K562 (cell line): Measurements from ENCODE around the gene MEIS2. TPM values are rescaled to one million over a fixed set of nuclear protein-coding genes. Genes with fewer than 3 reads are reported as not detected.

Experiments used
- ATAC-seq: fragments of 200-7000 bp; cut with Tn5 transposase; 3 replicates; pipeline ENCODE4 v1.9.1; 2020; ENCODE audit warnings: moderate library complexity
- BruUV-seq: library from RNA; stranded (reverse); fragments of 400-500 nt; replicated peaks from 2 replicates; lab custom pipeline; 2021; lab: Mats Ljungman, UMichigan
- CTCF ChIA-PET: fragments of 300-600 bp; formaldehyde crosslinking; extraction: SDS; loops from one replicate; lab custom pipeline; 2021; ENCODE audit warnings: low intra/inter-chr PET ratio; lab: Yijun Ruan, JAX
- POLR2A ChIA-PET: fragments of 300-600, 350-650 bp; sonication (Branson Sonifier 250); formaldehyde crosslinking; extraction: SDS; loops from one replicate; lab custom pipeline; 2021; ENCODE audit warnings: antibody characterized with exemption, inconsistent platforms; lab: Yijun Ruan, JAX
- DNase-seq, 4 experiments: peaks; one replicate each; pipeline versions ENCODE4 v3.0.0 to v3.0.0-alpha.2; 2011 to 2018; ENCODE audit warnings: low spot score in 3 of 4, mixed read lengths in 3 of 4; ENCODE audit errors: extremely low read depth in 1 of 4
- FAIRE-seq: peaks from 2 replicates; lab custom pipeline; 2011; peaks lifted over from hg19 to GRCh38; lab: Jason Lieb, UNC
- H2AFZ ChIP-seq: 2 replicates; pipeline ENCODE4 v1.6.0; 2011; ENCODE audit warnings: low read depth, low read length, control low read depth, inconsistent platforms
- H3K27ac ChIP-seq: fragments of 200-600 bp; 3 replicates; pipeline ENCODE4 v1.8.0; 2011; ENCODE audit warnings: low read depth, mild to moderate bottlenecking, control low read depth, inconsistent platforms, low read length, moderate library complexity, mixed read lengths; ENCODE audit errors: extremely low read depth
- H3K27me3 ChIP-seq, 2 experiments: fragments of 300-600 bp in 1 of 2; 2 replicates in 1 of 2; 3 replicates in 1 of 2; pipeline versions ENCODE4 v1.6.0 to v1.8.0; 2011; ENCODE audit warnings: inconsistent platforms in 2 of 2, low read length in 2 of 2, mild to moderate bottlenecking in 1 of 2, mixed read lengths in 1 of 2, moderate library complexity in 1 of 2; ENCODE audit not compliant: control insufficient read depth in 2 of 2, insufficient read depth in 2 of 2
- H3K36me3 ChIP-seq: fragments of 300-600 bp; 3 replicates; pipeline ENCODE4 v1.8.0; 2011; ENCODE audit warnings: mild to moderate bottlenecking, low read length, inconsistent platforms; ENCODE audit not compliant: control insufficient read depth, insufficient read depth
- H3K4me1 ChIP-seq, 2 experiments: fragments of 200-600 bp in 1 of 2; replicated peaks in 1 of 2; 2 replicates in 1 of 2; 3 replicates in 1 of 2; pipeline versions ENCODE4 v1.5.1 to v1.8.0; 2011; ENCODE audit warnings: inconsistent platforms in 2 of 2, low read length in 2 of 2, mild to moderate bottlenecking in 1 of 2, mixed read lengths in 1 of 2, moderate library complexity in 1 of 2; ENCODE audit not compliant: control insufficient read depth in 2 of 2, insufficient read depth in 2 of 2
- H3K4me2 ChIP-seq: 2 replicates; pipeline ENCODE4 v1.6.1; 2011; ENCODE audit warnings: low read length, control low read depth, inconsistent platforms, mixed read lengths; ENCODE audit not compliant: insufficient read depth
- H3K4me3 ChIP-seq: fragments of 200-600 bp; sonication (generic), shearing (Covaris generic); 2 replicates; pipeline ENCODE4 v1.5.1; 2016; ENCODE audit warnings: control low read depth, inconsistent platforms
- H3K79me2 ChIP-seq: fragments of 200-600 bp; 3 replicates; pipeline ENCODE4 v1.8.0; 2011; ENCODE audit warnings: low read length, inconsistent platforms; ENCODE audit not compliant: control insufficient read depth, insufficient read depth
- H3K9ac ChIP-seq, 2 experiments: 2 replicates each; pipeline versions ENCODE4 v1.6.0 to v1.6.1; 2011; ENCODE audit warnings: low read depth in 2 of 2, low read length in 2 of 2, control low read depth in 1 of 2, inconsistent platforms in 1 of 2, mild to moderate bottlenecking in 1 of 2, mixed read lengths in 1 of 2; ENCODE audit not compliant: insufficient read depth in 1 of 2
- H3K9me1 ChIP-seq: one replicate; pipeline ENCODE4 v1.6.0; 2011; ENCODE audit warnings: inconsistent platforms, mild to moderate bottlenecking, low read length, moderate library complexity; ENCODE audit not compliant: control insufficient read depth, insufficient read depth
- H3K9me3 ChIP-seq: replicated peaks from 2 replicates; pipeline ENCODE4 v1.5.1; 2011; ENCODE audit warnings: low read depth, low read length, inconsistent platforms; ENCODE audit not compliant: control insufficient read depth, insufficient read depth
- H4K20me1 ChIP-seq: replicated peaks from 2 replicates; pipeline ENCODE4 v1.6.1; 2011; ENCODE audit warnings: low read length, inconsistent platforms, mixed read lengths; ENCODE audit not compliant: control insufficient read depth, insufficient read depth
- EGR1 ChIP-seq: fragments of 450-650 bp; conservative IDR thresholded peaks from 2 replicates; pipeline ENCODE4 v1.6.1; 2017; ENCODE audit warnings: mild to moderate bottlenecking
- EP300 ChIP-seq: IDR thresholded peaks from 2 replicates; pipeline ENCODE4 v1.6.1; 2012; ENCODE audit warnings: low read length, improper control_type of control experiment
- EP400 ChIP-seq: fragments of 450-650 bp; IDR thresholded peaks from 2 replicates; pipeline ENCODE4 v1.6.1; 2017; ENCODE audit warnings: antibody characterized with exemption, mild to moderate bottlenecking, moderate library complexity
- KAT8 ChIP-seq: fragments of 450-650 bp; IDR thresholded peaks from 2 replicates; pipeline ENCODE4 v1.6.1; 2016; ENCODE audit warnings: low read depth, mild to moderate bottlenecking
- KLF13 ChIP-seq: fragments of 450-650 bp; IDR thresholded peaks from 2 replicates; pipeline ENCODE4 v1.6.1; 2016; ENCODE audit warnings: missing genetic modification characterization, low read depth, mild to moderate bottlenecking, missing compliant biosample characterization, moderate library complexity, borderline replicate concordance
- L3MBTL2 ChIP-seq: fragments of 450-650 bp; IDR thresholded peaks from 2 replicates; pipeline ENCODE4 v1.6.1; 2016; ENCODE audit warnings: mild to moderate bottlenecking, moderate library complexity
- MTA3 ChIP-seq: fragments of 450-650 bp; formaldehyde crosslinking; IDR thresholded peaks from 2 replicates; pipeline ENCODE4 v1.6.1; 2017; ENCODE audit warnings: mild to moderate bottlenecking, borderline replicate concordance
- NCOR1 ChIP-seq: fragments of 450-650 bp; IDR thresholded peaks from 2 replicates; pipeline ENCODE4 v1.6.1; 2016; ENCODE audit warnings: mild to moderate bottlenecking, moderate library complexity
- NR1H2 ChIP-seq: sonication (generic); formaldehyde crosslinking; IDR thresholded peaks from 2 replicates; pipeline ENCODE4 v1.4.0; 2020; ENCODE audit warnings: mild to moderate bottlenecking, missing genetic modification reagents
- PURB ChIP-seq: sonication (generic); formaldehyde crosslinking; IDR thresholded peaks from 2 replicates; pipeline ENCODE4 v1.9.0; 2021; ENCODE audit warnings: low read depth, mild to moderate bottlenecking, missing genetic modification reagents
- ZNF384 ChIP-seq: IDR thresholded peaks from 2 replicates; pipeline ENCODE4 v1.6.1; 2012; ENCODE audit warnings: low read depth, low read length, improper control_type of control experiment
- ZNF444 ChIP-seq: fragments of 250-450 bp; sonication (Bioruptor Pico); IDR thresholded peaks from 2 replicates; pipeline ENCODE4 v1.4.0; 2020; ENCODE audit warnings: mild to moderate bottlenecking, moderate library complexity
- WGBS: fragments of 100-300 bp; shearing (Covaris generic); methylation state at CpG from one replicate; pipeline ENCODE4 v1.1.6; 2016; ENCODE audit warnings: low coverage, mixed read lengths; ENCODE audit not compliant: insufficient coverage; ENCODE audit errors: missing lambda C conversion rate; 5-methylcytosine and 5-hydroxymethylcytosine counted together
- in situ Hi-C: fragments of 300-500 bp; cut with MboI; formaldehyde crosslinking; loops from 4 replicates; pipeline ENCODE4 v1.15.0; 2018; ENCODE audit warnings: inconsistent platforms, mixed read lengths
- intact Hi-C: fragments of 100-400 bp; cut with micrococcal nuclease; formaldehyde crosslinking; loops from 2 replicates; pipeline ENCODE4 v1.14.2; 2022
- polyA plus RNA-seq, 8 experiments: library from polyadenylated mRNA; depleted of rRNA in 4 of 8; stranded (reverse) in 5 of 8; unstranded in 3 of 8; fragments of >200 nt; fragmentation: Nextera tagmentation in 2 of 8; fragmentation: Illumina TruSeq in 1 of 8; extraction: Ambion mirVana in 2 of 8; extraction: Trizol in 1 of 8; gene quantifications; 2 replicates each; pipeline versions ENCODE4 v1.2.1 to v1.2.3, GENCODE V29; 2011 to 2014; ENCODE audit warnings: inconsistent platforms in 1 of 8, missing spikeins in 1 of 8
- total RNA-seq, 7 experiments: library from RNA; depleted of rRNA in 6 of 7; stranded (reverse); fragments of >200 nt in 6 of 7; fragmentation: Illumina TruSeq in 2 of 7; extraction: Trizol in 2 of 7; gene quantifications; 2 replicates each; pipeline versions ENCODE4 v1.2.1 to v1.2.3, GENCODE V29; 2011 to 2021; ENCODE audit warnings: low replicate concordance in 1 of 7
- TF ChIP-seq, protein P1 (sequence below), 2 experiments: IDR thresholded peaks in 1 of 2; conservative IDR thresholded peaks in 1 of 2; 2 replicates each; pipeline ENCODE4 v1.6.1; 2016; ENCODE audit warnings: low read depth in 2 of 2, mild to moderate bottlenecking in 1 of 2, missing compliant biosample characterization in 1 of 2, missing genetic modification characterization in 1 of 2, moderate library complexity in 1 of 2
- TF ChIP-seq, protein P2 (sequence below): IDR thresholded peaks from 2 replicates; pipeline ENCODE4 v1.6.1; 2011; ENCODE audit not compliant: insufficient read length; ENCODE audit errors: extremely low read depth
- TF ChIP-seq, protein P3 (sequence below): fragments of 450-650 bp; conservative IDR thresholded peaks from 2 replicates; pipeline ENCODE4 v1.6.1; 2016; ENCODE audit warnings: missing genetic modification characterization, low read depth, mild to moderate bottlenecking, missing compliant biosample characterization, moderate library complexity
- TF ChIP-seq, protein P4 (sequence below): IDR thresholded peaks from 2 replicates; pipeline ENCODE4 v1.6.1; 2012; ENCODE audit warnings: low read depth, low read length, improper control_type of control experiment, borderline replicate concordance

The MEIS2 gene
- total and polyA plus RNA-seq, 9 of the 15 experiments (the other 6 are each of a cell fraction or from before 2014, with no cell fraction given) = 7.5 to 64.2 (median 22.3) TPM

DNA sequence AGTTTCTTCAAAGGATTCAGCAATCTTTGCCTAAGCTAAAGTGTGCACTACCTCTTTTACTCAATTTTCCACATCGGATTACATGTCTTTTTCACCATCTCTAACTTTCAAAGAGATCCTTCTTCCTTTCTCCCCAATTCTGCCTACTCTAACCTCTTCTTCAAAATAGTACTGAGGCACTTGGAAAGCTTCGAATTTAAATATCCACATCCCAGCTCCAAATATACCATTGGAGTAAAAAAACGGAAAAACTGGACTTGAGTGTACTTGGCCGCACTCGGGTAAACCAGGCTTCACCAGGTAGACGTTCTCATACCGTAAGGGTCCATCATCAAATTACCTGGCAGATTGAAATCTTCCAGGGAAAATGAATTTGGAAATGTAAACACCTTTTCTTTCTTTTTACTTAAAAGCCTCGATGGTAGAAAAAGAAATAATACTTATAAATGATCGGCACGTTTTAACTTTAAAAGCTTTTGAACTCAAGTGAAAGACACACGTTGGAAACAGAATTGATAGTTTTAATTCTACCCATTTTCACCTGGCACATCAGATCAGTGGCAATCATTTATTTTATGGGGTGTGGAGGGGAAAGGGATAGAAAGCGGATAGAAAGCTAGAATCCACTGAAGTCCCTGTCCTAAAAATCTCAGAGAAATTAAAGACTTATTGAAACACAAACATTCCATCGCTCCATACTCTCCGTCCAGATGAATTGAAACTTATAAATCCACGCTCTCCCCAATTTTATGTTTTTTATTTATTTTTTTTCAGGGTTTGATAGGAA, 8.2 kb upstream of the MEIS2 start:
- CTCF ChIA-PET = no interaction called here
- no peak overlapping the region for H2AFZ ChIP-seq
- no peaks in the 10 kb centered on the region for H3K79me2 ChIP-seq
- H3K36me3 ChIP-seq = no peaks in the 10 kb centered on the region
- H3K27ac ChIP-seq = no peak overlapping the region
- FAIRE-seq (no peak), DNase-seq (no peak), ATAC-seq (no peak)
- no peaks in the 10 kb centered on the region for H3K9me1 ChIP-seq
- H3K9ac ChIP-seq = no peak overlapping the region
- in situ Hi-C loops (loop anchor here (10.0 to 25.0 kb wide), 2 partner anchors 224 to 1571 kb away; partner anchors contain the start of gene DPH6), intact Hi-C loops (loop anchor here (5.0 to 10.0 kb wide), 2 partner anchors 164 to 606 kb away; no protein-coding TSS in a partner anchor)
- H3K4me2 ChIP-seq = no peak overlapping the region
- H3K4me1 ChIP-seq = peaks cover 10 to 16% of the 10 kb centered on the region in 2 experiments; a peak in 3 of 5 replicates
- no peaks in the 10 kb centered on the region for H3K27me3 ChIP-seq
- H4K20me1 ChIP-seq = no peaks in the 10 kb centered on the region
- BruUV-seq = no TSS peak
- POLR2A ChIA-PET = no interaction called here
- H3K4me3 ChIP-seq = no peak overlapping the region
- H3K9me3 ChIP-seq = no peaks in the 10 kb centered on the region
- 74% methylated on average over 15 of the region's 15 CpGs for WGBS
- TF ChIP-seq MTA3 (no peak), NCOR1 (no peak), EGR1 (no peak), L3MBTL2 (no peak), EP400 (no peak), KLF13 (tag) (no peak), ZNF444 (CRISPR knock-in tag) (no peak), PURB (CRISPR knock-in tag) (no peak), EP300 (no peak), KAT8 (no peak), ZNF384 (no peak), NR1H2 (CRISPR knock-in tag) (no peak)
- TF ChIP-seq, protein P1, sequence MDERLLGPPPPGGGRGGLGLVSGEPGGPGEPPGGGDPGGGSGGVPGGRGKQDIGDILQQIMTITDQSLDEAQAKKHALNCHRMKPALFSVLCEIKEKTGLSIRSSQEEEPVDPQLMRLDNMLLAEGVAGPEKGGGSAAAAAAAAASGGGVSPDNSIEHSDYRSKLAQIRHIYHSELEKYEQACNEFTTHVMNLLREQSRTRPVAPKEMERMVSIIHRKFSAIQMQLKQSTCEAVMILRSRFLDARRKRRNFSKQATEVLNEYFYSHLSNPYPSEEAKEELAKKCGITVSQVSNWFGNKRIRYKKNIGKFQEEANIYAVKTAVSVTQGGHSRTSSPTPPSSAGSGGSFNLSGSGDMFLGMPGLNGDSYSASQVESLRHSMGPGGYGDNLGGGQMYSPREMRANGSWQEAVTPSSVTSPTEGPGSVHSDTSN (CRISPR knock-in tag; IDR thresholded peaks at IDR 0.05; ENCODE audit: low read depth) = no peak
- TF ChIP-seq, protein P1 (tag; conservative IDR thresholded peaks at IDR 0.05; ENCODE audit: low read depth) = no peak
- TF ChIP-seq, protein P2, sequence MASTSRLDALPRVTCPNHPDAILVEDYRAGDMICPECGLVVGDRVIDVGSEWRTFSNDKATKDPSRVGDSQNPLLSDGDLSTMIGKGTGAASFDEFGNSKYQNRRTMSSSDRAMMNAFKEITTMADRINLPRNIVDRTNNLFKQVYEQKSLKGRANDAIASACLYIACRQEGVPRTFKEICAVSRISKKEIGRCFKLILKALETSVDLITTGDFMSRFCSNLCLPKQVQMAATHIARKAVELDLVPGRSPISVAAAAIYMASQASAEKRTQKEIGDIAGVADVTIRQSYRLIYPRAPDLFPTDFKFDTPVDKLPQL = no peak
- TF ChIP-seq, protein P3, sequence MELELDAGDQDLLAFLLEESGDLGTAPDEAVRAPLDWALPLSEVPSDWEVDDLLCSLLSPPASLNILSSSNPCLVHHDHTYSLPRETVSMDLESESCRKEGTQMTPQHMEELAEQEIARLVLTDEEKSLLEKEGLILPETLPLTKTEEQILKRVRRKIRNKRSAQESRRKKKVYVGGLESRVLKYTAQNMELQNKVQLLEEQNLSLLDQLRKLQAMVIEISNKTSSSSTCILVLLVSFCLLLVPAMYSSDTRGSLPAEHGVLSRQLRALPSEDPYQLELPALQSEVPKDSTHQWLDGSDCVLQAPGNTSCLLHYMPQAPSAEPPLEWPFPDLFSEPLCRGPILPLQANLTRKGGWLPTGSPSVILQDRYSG (tag) = no peak
- TF ChIP-seq, protein P4, sequence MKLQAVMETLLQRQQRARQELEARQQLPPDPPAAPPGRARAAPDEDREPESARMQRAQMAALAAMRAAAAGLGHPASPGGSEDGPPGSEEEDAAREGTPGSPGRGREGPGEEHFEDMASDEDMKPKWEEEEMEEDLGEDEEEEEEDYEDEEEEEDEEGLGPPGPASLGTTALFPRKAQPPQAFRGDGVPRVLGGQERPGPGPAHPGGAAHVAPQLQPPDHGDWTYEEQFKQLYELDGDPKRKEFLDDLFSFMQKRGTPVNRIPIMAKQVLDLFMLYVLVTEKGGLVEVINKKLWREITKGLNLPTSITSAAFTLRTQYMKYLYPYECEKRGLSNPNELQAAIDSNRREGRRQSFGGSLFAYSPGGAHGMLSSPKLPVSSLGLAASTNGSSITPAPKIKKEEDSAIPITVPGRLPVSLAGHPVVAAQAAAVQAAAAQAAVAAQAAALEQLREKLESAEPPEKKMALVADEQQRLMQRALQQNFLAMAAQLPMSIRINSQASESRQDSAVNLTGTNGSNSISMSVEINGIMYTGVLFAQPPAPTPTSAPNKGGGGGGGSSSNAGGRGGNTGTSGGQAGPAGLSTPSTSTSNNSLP = no peak
